K562 (cell line): ENCODE results near the gene ZNHIT3. TPM values are rescaled to one million over a fixed set of nuclear protein-coding genes. Genes with fewer than 3 reads are reported as not detected.

Experiments
- BRCA1 ChIP-seq, 2 experiments: fragments of 450-650 bp in 1 of 2; sonication (generic) in 1 of 2; formaldehyde crosslinking in 1 of 2; IDR thresholded peaks; 2 replicates each; pipeline versions ENCODE4 v1.5.0 to v1.6.1; 2017 to 2020; ENCODE audit warnings: mild to moderate bottlenecking in 1 of 2, missing genetic modification reagents in 1 of 2
- CLOCK ChIP-seq: fragments of 250-450 bp; sonication (Bioruptor Pico); IDR thresholded peaks from 2 replicates; pipeline ENCODE4 v1.4.0; 2020; ENCODE audit warnings: mild to moderate bottlenecking, moderate library complexity, borderline replicate concordance
- CREBBP ChIP-seq: IDR thresholded peaks from one replicate; pipeline ENCODE4 v1.6.1; 2012; ENCODE audit warnings: low read depth, mild to moderate bottlenecking, control low read depth, inconsistent platforms, low read length
- CSDE1 ChIP-seq, 2 experiments: fragments of 450-650 bp; IDR thresholded peaks; 2 replicates each; pipeline ENCODE4 v1.6.1; 2016; ENCODE audit warnings: mild to moderate bottlenecking in 1 of 2
- EHMT2 ChIP-seq: fragments of 450-650 bp; IDR thresholded peaks from 2 replicates; pipeline ENCODE4 v1.6.1; 2018; ENCODE audit warnings: antibody characterized with exemption
- FIP1L1 ChIP-seq: fragments of 200-400 bp; formaldehyde crosslinking; IDR thresholded peaks from 2 replicates; pipeline ENCODE4 v1.6.1; 2018; ENCODE audit warnings: mild to moderate bottlenecking, low read depth, low read length; ENCODE audit not compliant: poor library complexity, severe bottlenecking
- HDGF ChIP-seq: fragments of 450-650 bp; IDR thresholded peaks from 2 replicates; pipeline ENCODE4 v1.6.1; 2016
- HEY1 ChIP-seq: fragments of 250-450 bp; sonication (Bioruptor Pico); IDR thresholded peaks from 2 replicates; pipeline ENCODE4 v1.5.0; 2020; ENCODE audit warnings: mild to moderate bottlenecking, moderate library complexity, borderline replicate concordance
- JUNB ChIP-seq: fragments of 450-650 bp; formaldehyde crosslinking; conservative IDR thresholded peaks from 2 replicates; pipeline ENCODE4 v1.4.0; 2020; ENCODE audit warnings: mild to moderate bottlenecking
- MEIS2 ChIP-seq: fragments of 450-650 bp; IDR thresholded peaks from 2 replicates; pipeline ENCODE4 v1.6.1; 2014; ENCODE audit warnings: mild to moderate bottlenecking; ENCODE audit not compliant: partially characterized antibody
- NCOA1 ChIP-seq: fragments of 450-650 bp; IDR thresholded peaks from 2 replicates; pipeline ENCODE4 v1.6.1; 2016; ENCODE audit warnings: low read depth
- ZNF282 ChIP-seq: sonication (generic); formaldehyde crosslinking; IDR thresholded peaks from 2 replicates; pipeline ENCODE4 v1.8.1; 2023; ENCODE audit warnings: missing genetic modification reagents
- ZNF311 ChIP-seq: fragments of 250-450 bp; sonication (Bioruptor Pico); IDR thresholded peaks from 2 replicates; pipeline ENCODE4 v1.4.0; 2020; ENCODE audit warnings: mild to moderate bottlenecking, moderate library complexity
- ZNF395 ChIP-seq: fragments of 200-800 bp; sonication (Bioruptor generic); IDR thresholded peaks from 2 replicates; pipeline ENCODE4 v1.6.1; 2017; ENCODE audit warnings: missing genetic modification characterization, missing compliant biosample characterization
- ZNF436 ChIP-seq: fragments of 250-450, 450-650 bp; sonication (Bioruptor Pico); formaldehyde crosslinking; IDR thresholded peaks from 2 replicates; pipeline ENCODE4 v1.7.0; 2020; ENCODE audit warnings: mild to moderate bottlenecking
- ZNF699 ChIP-seq: fragments of 250-450 bp; sonication (Bioruptor Pico); IDR thresholded peaks from 2 replicates; pipeline ENCODE4 v1.8.0; 2021; ENCODE audit warnings: mild to moderate bottlenecking, moderate library complexity; ENCODE audit not compliant: insufficient replicate concordance
- polyA plus RNA-seq, 8 experiments: library from polyadenylated mRNA; depleted of rRNA in 4 of 8; stranded (reverse) in 5 of 8; unstranded in 3 of 8; fragments of >200 nt; fragmentation: Nextera tagmentation in 2 of 8; fragmentation: Illumina TruSeq in 1 of 8; extraction: Ambion mirVana in 2 of 8; extraction: Trizol in 1 of 8; gene quantifications; 2 replicates each; pipeline versions ENCODE4 v1.2.1 to v1.2.3, GENCODE V29; 2011 to 2014; ENCODE audit warnings: inconsistent platforms in 1 of 8, missing spikeins in 1 of 8
- total RNA-seq, 7 experiments: library from RNA; depleted of rRNA in 6 of 7; stranded (reverse); fragments of >200 nt in 6 of 7; fragmentation: Illumina TruSeq in 2 of 7; extraction: Trizol in 2 of 7; gene quantifications; 2 replicates each; pipeline versions ENCODE4 v1.2.1 to v1.2.3, GENCODE V29; 2011 to 2021; ENCODE audit warnings: low replicate concordance in 1 of 7
- TF ChIP-seq, protein P1 (sequence below), 2 experiments: fragments of 150-350 bp in 1 of 2; IDR thresholded peaks; 2 replicates each; pipeline ENCODE4 v1.6.1; 2012 to 2016; ENCODE audit warnings: low read depth in 2 of 2, low read length in 2 of 2, mild to moderate bottlenecking in 1 of 2, moderate library complexity in 1 of 2
- TF ChIP-seq, protein P2 (sequence below): fragments of 250-450 bp; sonication (Bioruptor Pico); IDR thresholded peaks from 2 replicates; pipeline ENCODE4 v1.8.0; 2022; ENCODE audit warnings: moderate library complexity, mild to moderate bottlenecking, inconsistent platforms
- TF ChIP-seq, protein P3 (sequence below): fragments of 250-450 bp; sonication (Bioruptor Pico); IDR thresholded peaks from 2 replicates; pipeline ENCODE4 v1.9.0; 2021; ENCODE audit warnings: mild to moderate bottlenecking

Gene ZNHIT3
- total and polyA plus RNA-seq, 9 of the 15 experiments (the other 6 are each of a cell fraction or from before 2014, with no cell fraction given): 45.0 to 300 (median 88.4) TPM

- TF ChIP-seq, protein P1, sequence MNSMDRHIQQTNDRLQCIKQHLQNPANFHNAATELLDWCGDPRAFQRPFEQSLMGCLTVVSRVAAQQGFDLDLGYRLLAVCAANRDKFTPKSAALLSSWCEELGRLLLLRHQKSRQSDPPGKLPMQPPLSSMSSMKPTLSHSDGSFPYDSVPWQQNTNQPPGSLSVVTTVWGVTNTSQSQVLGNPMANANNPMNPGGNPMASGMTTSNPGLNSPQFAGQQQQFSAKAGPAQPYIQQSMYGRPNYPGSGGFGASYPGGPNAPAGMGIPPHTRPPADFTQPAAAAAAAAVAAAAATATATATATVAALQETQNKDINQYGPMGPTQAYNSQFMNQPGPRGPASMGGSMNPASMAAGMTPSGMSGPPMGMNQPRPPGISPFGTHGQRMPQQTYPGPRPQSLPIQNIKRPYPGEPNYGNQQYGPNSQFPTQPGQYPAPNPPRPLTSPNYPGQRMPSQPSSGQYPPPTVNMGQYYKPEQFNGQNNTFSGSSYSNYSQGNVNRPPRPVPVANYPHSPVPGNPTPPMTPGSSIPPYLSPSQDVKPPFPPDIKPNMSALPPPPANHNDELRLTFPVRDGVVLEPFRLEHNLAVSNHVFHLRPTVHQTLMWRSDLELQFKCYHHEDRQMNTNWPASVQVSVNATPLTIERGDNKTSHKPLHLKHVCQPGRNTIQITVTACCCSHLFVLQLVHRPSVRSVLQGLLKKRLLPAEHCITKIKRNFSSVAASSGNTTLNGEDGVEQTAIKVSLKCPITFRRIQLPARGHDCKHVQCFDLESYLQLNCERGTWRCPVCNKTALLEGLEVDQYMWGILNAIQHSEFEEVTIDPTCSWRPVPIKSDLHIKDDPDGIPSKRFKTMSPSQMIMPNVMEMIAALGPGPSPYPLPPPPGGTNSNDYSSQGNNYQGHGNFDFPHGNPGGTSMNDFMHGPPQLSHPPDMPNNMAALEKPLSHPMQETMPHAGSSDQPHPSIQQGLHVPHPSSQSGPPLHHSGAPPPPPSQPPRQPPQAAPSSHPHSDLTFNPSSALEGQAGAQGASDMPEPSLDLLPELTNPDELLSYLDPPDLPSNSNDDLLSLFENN (IDR thresholded peaks at IDR 0.05; ENCODE audit: low read depth in 2 of 2, low read length in 2 of 2): no peak
- peak; percentile 97 for TF ChIP-seq FIP1L1
- TF ChIP-seq HDGF: no peak
- TF ChIP-seq CREBBP: no peak
- TF ChIP-seq, protein P2, sequence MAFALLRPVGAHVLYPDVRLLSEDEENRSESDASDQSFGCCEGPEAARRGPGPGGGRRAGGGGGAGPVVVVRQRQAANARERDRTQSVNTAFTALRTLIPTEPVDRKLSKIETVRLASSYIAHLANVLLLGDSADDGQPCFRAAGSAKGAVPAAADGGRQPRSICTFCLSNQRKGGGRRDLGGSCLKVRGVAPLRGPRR: no peak
- no peak for TF ChIP-seq HEY1 (CRISPR knock-in tag)
- TF ChIP-seq MEIS2: no peak
- no peak for TF ChIP-seq BRCA1 (IDR thresholded peaks at IDR 0.05)
- TF ChIP-seq BRCA1 (CRISPR knock-in tag; IDR thresholded peaks at IDR 0.05): no peak
- TF ChIP-seq, protein P3, sequence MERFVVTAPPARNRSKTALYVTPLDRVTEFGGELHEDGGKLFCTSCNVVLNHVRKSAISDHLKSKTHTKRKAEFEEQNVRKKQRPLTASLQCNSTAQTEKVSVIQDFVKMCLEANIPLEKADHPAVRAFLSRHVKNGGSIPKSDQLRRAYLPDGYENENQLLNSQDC: no peak
- TF ChIP-seq ZNF699 (CRISPR knock-in tag): no peak
- TF ChIP-seq EHMT2: no peak
- no peak for TF ChIP-seq ZNF311 (CRISPR knock-in tag)
- TF ChIP-seq JUNB: no peak
- TF ChIP-seq ZNF395 (CRISPR knock-in tag): no peak
- TF ChIP-seq CSDE1 (IDR thresholded peaks at IDR 0.05): no peak
- TF ChIP-seq CLOCK (CRISPR knock-in tag): no peak
- peak; percentile 98 for TF ChIP-seq ZNF282 (CRISPR knock-in tag)
- TF ChIP-seq NCOA1: no peak
- no peak for TF ChIP-seq ZNF436 (CRISPR knock-in tag)
Observed at GRCh38 chr17:36482611-36483504, 3.6 kb upstream of the ZNHIT3 start (continued).
